ENCODE measurements around the gene MISP3. TPM values are rescaled to one million over a fixed set of nuclear protein-coding genes. Genes with fewer than 3 reads are reported as not detected.
"Not testable (repeated sequence)": the region's sequence is repeated elsewhere in the genome, so short reads cannot be mapped to it uniquely, and the experiment has no call there.

The MISP3 gene
- total RNA-seq (2014; rRNA removed; shearing (Covaris generic)): 2.8 and 4.6 TPM in 2 replicates

- DNase-seq (ENCODE audit: low spot score): peak; percentile 53
- in situ Hi-C loops (cut with HindIII; ENCODE audit: low sequenced_read_pairs): no loop called here
Observed at GRCh38 chr19:14072535-14073260, at the start of gene MISP3. Gene MISP3, plus strand, starts transcription at chr19:14072786. Its CDS starts 524 bp downstream, at chr19:14073310.

GRCh38 chr19:14023404-14024235 lies 49.0 kb upstream of the MISP3 start:
- in situ Hi-C loops (cut with HindIII; ENCODE audit: low sequenced_read_pairs): no loop called here
- DNase-seq (ENCODE audit: low spot score): peak; percentile 23

- in situ Hi-C loops (cut with HindIII; ENCODE audit: low sequenced_read_pairs); DNase-seq (ENCODE audit: low spot score): not testable (repeated sequence)
Observed at GRCh38 chr19:14026652-14027192, 45.9 kb upstream of the MISP3 start.

- in situ Hi-C loops (cut with HindIII; ENCODE audit: low sequenced_read_pairs): no loop called here
- no peak for DNase-seq (ENCODE audit: low spot score)
Observed at GRCh38 chr19:14027856-14028450, 44.6 kb upstream of the MISP3 start, which contains the start of gene RLN3. Gene RLN3, plus strand, starts transcription at chr19:14028148. Its CDS starts 57 bp downstream, at chr19:14028205.

GRCh38 chr19:14028901-14029300 lies 43.7 kb upstream of the MISP3 start:
- DNase-seq (ENCODE audit: low spot score): no peak
- in situ Hi-C loops (cut with HindIII; ENCODE audit: low sequenced_read_pairs): no loop called here

- in situ Hi-C loops (cut with HindIII; ENCODE audit: low sequenced_read_pairs): no loop called here
- DNase-seq (ENCODE audit: low spot score): no peak
Observed at GRCh38 chr19:14030997-14031718, 41.4 kb upstream of the MISP3 start.

GRCh38 chr19:14031719-14032480 lies 40.7 kb upstream of the MISP3 start, which contains the start of gene IL27RA:
Gene IL27RA, plus strand, starts transcription at chr19:14031762. Its CDS starts 111 bp downstream, at chr19:14031873.
- in situ Hi-C loops (cut with HindIII; ENCODE audit: low sequenced_read_pairs): no loop called here

GRCh38 chr19:14033946-14034345 lies 38.6 kb upstream of the MISP3 start:
- DNase-seq (ENCODE audit: low spot score): no peak
- in situ Hi-C loops (cut with HindIII; ENCODE audit: low sequenced_read_pairs): no loop called here

More at GRCh38 chr19:14031719-14032480, 40.7 kb upstream of the MISP3 start, which contains the start of gene IL27RA:
- peak; percentile 59 for DNase-seq (ENCODE audit: low spot score)

GRCh38 chr19:14035159-14035558 lies 37.4 kb upstream of the MISP3 start:
- DNase-seq (ENCODE audit: low spot score); in situ Hi-C loops (cut with HindIII; ENCODE audit: low sequenced_read_pairs): not testable (repeated sequence)

- in situ Hi-C loops (cut with HindIII; ENCODE audit: low sequenced_read_pairs): no loop called here
- DNase-seq (ENCODE audit: low spot score): no peak
Observed at GRCh38 chr19:14035706-14036105, 36.9 kb upstream of the MISP3 start.

GRCh38 chr19:14039181-14039580 lies 33.4 kb upstream of the MISP3 start:
- DNase-seq (ENCODE audit: low spot score): no peak
- in situ Hi-C loops (cut with HindIII; ENCODE audit: low sequenced_read_pairs): no loop called here

- DNase-seq (ENCODE audit: low spot score): peak; percentile 83
- in situ Hi-C loops (cut with HindIII; ENCODE audit: low sequenced_read_pairs): not testable (repeated sequence)
Observed at GRCh38 chr19:14042659-14043608, 29.7 kb upstream of the MISP3 start.

- DNase-seq (ENCODE audit: low spot score); in situ Hi-C loops (cut with HindIII; ENCODE audit: low sequenced_read_pairs): not testable (repeated sequence)
Observed at GRCh38 chr19:14047866-14048265, 24.7 kb upstream of the MISP3 start.

GRCh38 chr19:14048443-14049153 lies 24.0 kb upstream of the MISP3 start:
- no peak for DNase-seq (ENCODE audit: low spot score)
- in situ Hi-C loops (cut with HindIII; ENCODE audit: low sequenced_read_pairs): no loop called here

- in situ Hi-C loops (cut with HindIII; ENCODE audit: low sequenced_read_pairs): no loop called here
- DNase-seq (ENCODE audit: low spot score): no peak
Observed at GRCh38 chr19:14050512-14050911, 22.1 kb upstream of the MISP3 start.

GRCh38 chr19:14050961-14051360 lies 21.6 kb upstream of the MISP3 start:
- in situ Hi-C loops (cut with HindIII; ENCODE audit: low sequenced_read_pairs): not testable (repeated sequence)

More at GRCh38 chr19:14050961-14051360, 21.6 kb upstream of the MISP3 start:
- not testable (repeated sequence) for DNase-seq (ENCODE audit: low spot score)

Measured in G401 (cell line).